Measurements from ENCODE around the gene ARMC2. TPM values are rescaled to one million over a fixed set of nuclear protein-coding genes. Genes with fewer than 3 reads are reported as not detected.
A peak's percentile ranks its signal among the peaks of the same experiment; 100 is the strongest.

ARMC2 gene
- total and polyA plus RNA-seq, 5 donors, result 3.7 to 16.2 (median 12.7) TPM

DNA sequence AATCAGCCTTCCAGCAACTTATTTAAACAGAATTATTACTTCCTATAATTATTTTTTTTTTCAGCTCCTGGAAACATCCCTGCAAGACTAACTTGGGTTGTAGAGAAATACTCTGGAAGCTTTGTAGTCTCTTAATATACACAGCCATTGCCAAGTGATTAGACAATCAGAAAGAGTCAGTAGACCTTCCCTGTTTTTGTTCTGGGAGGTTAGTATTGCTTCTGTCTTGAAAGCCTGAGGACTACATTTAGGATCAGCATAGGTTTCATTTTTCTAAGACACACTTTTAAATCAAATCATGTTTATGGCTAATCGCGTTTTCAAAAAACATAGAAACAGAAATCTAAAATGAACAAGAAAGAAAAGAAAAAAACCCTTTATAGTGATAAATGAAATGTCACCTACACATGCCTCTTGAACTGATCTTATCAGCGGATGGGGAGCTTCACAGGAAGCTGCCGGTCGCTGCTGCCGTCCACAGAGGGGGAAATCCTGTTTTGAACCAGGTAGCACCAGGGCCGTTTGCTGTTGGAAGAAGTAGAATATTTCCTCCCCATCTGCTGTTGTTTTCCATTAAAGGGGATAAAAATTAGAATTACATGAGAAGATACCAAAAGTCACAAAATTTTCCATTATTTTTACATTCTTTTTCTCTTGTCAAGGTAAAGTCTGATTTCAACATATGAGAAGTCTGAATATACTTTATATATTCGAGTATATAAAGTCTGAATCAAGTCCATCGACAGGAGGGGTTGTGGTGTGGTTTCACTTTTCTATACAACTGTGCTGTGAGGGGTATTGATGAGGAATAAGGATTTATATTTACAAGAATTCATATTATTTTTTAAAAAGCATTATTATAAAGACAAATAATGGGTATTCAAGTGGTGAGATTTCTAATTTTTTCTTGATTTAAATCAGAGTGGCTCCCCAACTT lies 94.6 kb downstream of the ARMC2 start:
- intact Hi-C loops (cut with DNase I), result loop anchor here in 2 of 4 donors (10.0 kb wide), 1 partner anchor 62 kb away; no protein-coding TSS in a partner anchor
- H3K27ac ChIP-seq (ENCODE audit: low read length), result peak overlapping the region; percentile 42

DNA sequence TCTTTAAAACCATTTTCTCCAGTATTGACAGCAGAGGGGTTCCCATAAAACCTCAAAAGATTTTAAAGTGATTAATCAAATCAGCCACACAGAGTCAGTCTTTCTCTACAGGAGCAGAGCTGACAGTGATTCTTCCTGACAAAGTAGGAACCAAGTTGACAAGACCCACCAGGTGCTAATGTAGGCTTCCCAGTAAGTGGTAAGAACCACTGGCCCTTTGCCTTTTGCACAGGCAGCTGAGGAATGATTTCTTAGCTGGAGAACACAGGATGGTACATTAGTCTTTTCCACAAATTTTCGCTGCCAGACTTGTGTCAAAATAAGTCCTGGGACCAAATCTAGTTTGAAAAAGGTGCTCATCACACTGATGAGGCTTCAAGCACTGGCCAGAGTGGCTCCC lies 95.8 kb downstream of the ARMC2 start:
- intact Hi-C loops (cut with DNase I), result loop anchor here in 2 of 4 donors (10.0 kb wide), 1 partner anchor 61 kb away; no protein-coding TSS in a partner anchor
- Histone ChIP-seq H3K27me3 (ENCODE audit: control insufficient read depth, insufficient read depth) (no peaks in the 10 kb centered on the region), H3K4me1 (ENCODE audit: control insufficient read depth, insufficient read depth, low read length) (peaks cover 17% of the 10 kb centered on the region), H3K9me3 (ENCODE audit: control insufficient read depth, low read length) (no peaks in the 10 kb centered on the region), H3K4me3 (ENCODE audit: low read length) (no peak overlapping the region), H3K27ac (ENCODE audit: low read length) (peak overlapping the region; percentile 91)
- 88% methylated on average over 1 of the region's 1 CpG for WGBS
- DNase-seq (no peak), ATAC-seq (no peak)

More for the DNA sequence above, 94.6 kb downstream of the ARMC2 start:
- ATAC-seq (no peak), DNase-seq (no peak)
- WGBS, result 55% methylated on average over 9 of the region's 9 CpGs
- peak overlapping the region; percentile 12 for H3K4me3 ChIP-seq (ENCODE audit: low read length)
- H3K27me3 ChIP-seq (ENCODE audit: control insufficient read depth, insufficient read depth), result no peaks in the 10 kb centered on the region
- H3K9me3 ChIP-seq (ENCODE audit: control insufficient read depth, low read length), result no peaks in the 10 kb centered on the region
- peaks cover 15% of the 10 kb centered on the region for H3K4me1 ChIP-seq (ENCODE audit: control insufficient read depth, insufficient read depth, low read length)

DNA sequence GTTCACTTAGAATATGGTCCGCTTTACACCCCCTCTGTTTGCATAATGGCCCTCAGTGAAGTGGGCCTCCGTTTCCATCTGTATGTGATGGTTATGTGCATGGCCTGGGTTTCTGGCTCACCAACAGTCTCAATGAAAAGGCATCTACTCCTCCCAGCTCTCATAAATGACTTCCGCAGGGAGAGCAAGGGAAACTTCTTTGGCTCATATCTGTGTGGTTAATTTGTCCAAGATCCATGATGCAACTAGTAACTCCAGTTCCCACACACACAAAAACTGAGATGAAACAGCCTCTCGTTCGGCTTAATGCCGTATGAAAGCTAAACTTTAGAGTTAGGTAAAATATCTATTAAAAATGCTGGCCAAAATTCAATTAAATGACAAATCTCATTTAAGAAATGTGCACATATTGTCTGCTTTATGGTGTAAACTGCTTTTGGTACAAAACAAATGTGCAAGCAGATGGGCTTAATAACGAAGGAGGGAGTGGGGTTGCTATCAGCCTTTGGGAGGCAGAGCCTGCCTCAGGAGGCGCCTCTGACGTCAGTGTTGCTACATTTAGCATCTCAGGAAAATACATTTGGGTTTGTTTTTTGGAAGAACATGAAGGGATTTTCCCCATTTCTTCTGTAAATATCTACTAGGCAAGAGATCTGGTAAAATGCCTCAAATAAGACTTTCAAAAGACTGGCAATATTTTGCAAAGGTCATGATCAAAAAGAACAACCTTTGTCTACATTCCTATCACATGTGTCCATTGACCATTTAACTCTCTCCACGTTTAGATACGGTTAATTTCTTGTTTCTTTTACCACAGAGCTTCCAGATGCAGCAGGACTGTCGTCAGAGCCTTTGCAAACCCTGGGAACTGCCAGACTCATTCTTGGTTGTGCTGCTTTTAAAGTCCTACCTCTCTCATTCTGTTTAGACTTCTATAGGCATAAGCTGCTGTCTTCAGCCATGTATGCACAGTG lies 96.8 kb downstream of the ARMC2 start:
- peaks cover 17% of the 10 kb centered on the region for H3K4me1 ChIP-seq (ENCODE audit: control insufficient read depth, insufficient read depth, low read length)
- H3K27me3 ChIP-seq (ENCODE audit: control insufficient read depth, insufficient read depth), result no peaks in the 10 kb centered on the region
- intact Hi-C loops (cut with DNase I), result loop anchor here in 2 of 4 donors (10.0 kb wide), 1 partner anchor 60 kb away; no protein-coding TSS in a partner anchor
- H3K9me3 ChIP-seq (ENCODE audit: control insufficient read depth, low read length), result no peaks in the 10 kb centered on the region
- ATAC-seq (peak; percentile 74 to 80), DNase-seq (peak; percentile 81 to 90 (median 83))
- WGBS, result 22% methylated on average over 12 of the region's 12 CpGs
- H3K27ac ChIP-seq (ENCODE audit: low read length), result peak overlapping the region; percentile 99
- peak overlapping the region; percentile 21 for H3K4me3 ChIP-seq (ENCODE audit: low read length)

DNA sequence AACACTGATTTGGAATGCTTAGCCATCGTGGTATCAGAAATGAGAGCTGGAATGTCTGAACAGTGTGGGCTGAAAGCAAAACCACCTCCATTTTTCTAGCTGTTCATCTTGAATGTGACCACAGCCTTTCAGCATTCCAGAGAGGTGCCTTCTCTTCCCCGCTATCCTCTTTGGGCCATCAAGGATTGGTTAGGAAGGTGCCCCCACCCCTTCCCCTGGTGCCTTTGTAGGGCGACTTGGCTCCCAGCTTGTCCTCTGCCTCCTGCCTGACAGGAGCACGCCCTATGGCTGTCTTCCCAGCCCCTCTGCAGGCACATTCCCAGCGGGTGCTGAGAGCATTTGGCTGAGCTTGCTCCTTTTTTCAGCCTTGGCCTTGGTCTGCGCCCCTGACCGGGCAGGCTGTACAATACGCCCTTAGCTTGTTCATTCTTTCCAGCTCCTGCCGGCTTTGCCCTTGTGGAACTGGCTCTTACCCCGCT lies 97.5 kb downstream of the ARMC2 start:
- DNase-seq (peak; percentile 92 to 97 (median 96)), ATAC-seq (peak; percentile 91 to 92)
- Histone ChIP-seq H3K4me1 (ENCODE audit: control insufficient read depth, insufficient read depth, low read length) (peaks cover 17% of the 10 kb centered on the region), H3K27me3 (ENCODE audit: control insufficient read depth, insufficient read depth) (no peaks in the 10 kb centered on the region), H3K4me3 (ENCODE audit: low read length) (no peak overlapping the region), H3K9me3 (ENCODE audit: control insufficient read depth, low read length) (no peaks in the 10 kb centered on the region), H3K27ac (ENCODE audit: low read length) (peak overlapping the region; percentile 99)
- 21% methylated on average over 10 of the region's 10 CpGs for WGBS
- intact Hi-C loops (cut with DNase I), result loop anchor here in 2 of 4 donors (10.0 kb wide), 1 partner anchor 59 kb away; no protein-coding TSS in a partner anchor

DNA sequence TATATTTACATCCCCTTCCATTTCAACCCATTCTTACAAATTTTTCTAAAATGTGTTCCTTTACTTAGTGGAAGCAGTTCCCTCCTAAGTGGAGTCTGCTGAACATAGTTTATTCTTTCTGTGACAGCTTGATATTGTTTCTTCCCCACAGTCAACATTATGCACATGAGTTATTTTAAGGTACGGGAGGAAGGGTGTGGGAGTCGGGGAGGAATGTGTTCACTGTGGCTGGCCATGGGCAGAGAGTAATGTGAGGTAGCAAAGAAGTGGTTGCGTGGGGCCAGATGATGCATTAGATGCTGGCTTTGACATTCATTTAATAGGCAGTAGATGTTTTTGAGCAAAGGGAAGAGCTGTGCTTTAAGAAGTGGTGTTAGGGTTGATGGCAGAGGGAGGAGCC lies 98.5 kb downstream of the ARMC2 start:
- ATAC-seq, result peak; percentile 17 to 19
- no peak for DNase-seq
- WGBS, result 25% methylated on average over 3 of the region's 3 CpGs
- no peaks in the 10 kb centered on the region for H3K27me3 ChIP-seq (ENCODE audit: control insufficient read depth, insufficient read depth)
- intact Hi-C loops (cut with DNase I), result loop anchor here in 2 of 4 donors (10.0 kb wide), 1 partner anchor 58 kb away; no protein-coding TSS in a partner anchor
- no peaks in the 10 kb centered on the region for H3K9me3 ChIP-seq (ENCODE audit: control insufficient read depth, low read length)
- peaks cover 21% of the 10 kb centered on the region for H3K4me1 ChIP-seq (ENCODE audit: control insufficient read depth, insufficient read depth, low read length)
- H3K4me3 ChIP-seq (ENCODE audit: low read length), result no peak overlapping the region
- peak overlapping the region; percentile 95 for H3K27ac ChIP-seq (ENCODE audit: low read length)

DNA sequence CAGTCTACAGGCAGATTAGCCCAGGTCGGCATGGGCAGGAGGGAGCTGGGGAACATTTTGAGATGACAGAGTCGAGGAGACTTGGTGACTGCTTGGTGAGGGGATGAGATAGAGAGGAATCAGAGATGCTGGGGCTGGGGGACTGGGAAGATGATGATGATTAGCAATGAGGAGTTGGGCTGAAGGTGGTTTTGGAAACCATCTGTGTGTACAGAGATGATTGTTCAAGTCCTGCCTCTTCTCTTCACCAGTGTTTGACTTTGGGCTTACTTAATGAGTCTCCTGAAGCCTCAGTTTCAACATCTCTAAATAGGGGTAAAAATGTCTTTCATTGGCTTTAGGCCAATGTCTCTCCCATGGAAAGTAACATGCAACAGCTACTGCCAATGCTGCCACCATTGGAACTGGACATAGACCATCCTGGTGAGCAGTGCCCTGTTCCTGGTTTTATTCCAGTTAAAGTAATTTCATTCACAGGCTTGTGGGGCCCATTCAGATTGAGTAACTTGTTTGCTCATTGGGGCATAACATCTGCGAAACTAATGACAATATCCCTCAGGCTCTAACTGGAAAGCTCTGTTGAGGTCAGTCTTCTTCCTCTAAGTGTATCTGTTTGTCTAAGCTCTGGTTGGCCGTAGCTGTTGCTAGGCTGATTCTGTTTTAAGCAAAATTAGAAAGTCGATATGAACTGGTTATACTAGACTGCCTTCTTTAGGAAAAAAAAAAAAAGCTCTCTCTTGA lies 99.1 kb downstream of the ARMC2 start:
- WGBS, result 27% methylated on average over 5 of the region's 5 CpGs
- H3K4me1 ChIP-seq (ENCODE audit: control insufficient read depth, insufficient read depth, low read length), result peaks cover 21% of the 10 kb centered on the region
- ATAC-seq (peak; percentile 16 to 45), DNase-seq (peak in 1 of 3 donors; percentile 54)
- no peaks in the 10 kb centered on the region for H3K27me3 ChIP-seq (ENCODE audit: control insufficient read depth, insufficient read depth)
- intact Hi-C loops (cut with DNase I), result loop anchor here in 2 of 4 donors (10.0 kb wide), 1 partner anchor 58 kb away; no protein-coding TSS in a partner anchor
- H3K4me3 ChIP-seq (ENCODE audit: low read length), result no peak overlapping the region
- H3K27ac ChIP-seq (ENCODE audit: low read length), result peak overlapping the region; percentile 95
- no peaks in the 10 kb centered on the region for H3K9me3 ChIP-seq (ENCODE audit: control insufficient read depth, low read length)

DNA sequence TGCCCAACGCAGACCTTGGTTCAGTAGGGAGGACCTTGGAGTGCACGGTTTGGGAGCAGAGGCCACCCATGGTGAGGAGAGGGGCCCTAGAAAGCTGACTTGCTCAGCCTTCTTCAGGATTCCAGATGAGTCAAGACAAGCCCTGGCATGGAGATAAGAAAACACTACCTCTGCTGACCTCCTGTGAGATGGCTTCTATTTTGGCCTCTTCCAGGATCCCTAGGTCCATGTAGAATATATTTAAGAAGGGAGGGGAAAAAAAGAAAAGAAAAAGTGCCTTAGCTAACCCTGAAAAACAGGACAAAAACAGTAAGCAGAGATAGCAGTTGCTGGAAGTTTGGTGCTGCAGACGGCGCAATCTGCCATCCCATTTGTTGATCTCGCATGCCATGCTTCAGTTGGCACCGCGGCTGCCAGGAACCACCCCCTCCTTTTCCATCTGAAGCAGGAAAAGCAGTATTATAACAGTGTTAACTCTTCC lies 100.0 kb downstream of the ARMC2 start:
- Histone ChIP-seq H3K4me1 (ENCODE audit: control insufficient read depth, insufficient read depth, low read length) (peaks cover 19% of the 10 kb centered on the region), H3K27ac (ENCODE audit: low read length) (peak overlapping the region; percentile 89), H3K9me3 (ENCODE audit: control insufficient read depth, low read length) (no peaks in the 10 kb centered on the region), H3K27me3 (ENCODE audit: control insufficient read depth, insufficient read depth) (no peaks in the 10 kb centered on the region), H3K4me3 (ENCODE audit: low read length) (no peak overlapping the region)
- DNase-seq (peak; percentile 25 to 73 (median 72)), ATAC-seq (no peak)
- intact Hi-C loops (cut with DNase I), result loop anchor here in 2 of 4 donors (10.0 kb wide), 1 partner anchor 57 kb away; no protein-coding TSS in a partner anchor
- 38% methylated on average over 7 of the region's 7 CpGs for WGBS

DNA sequence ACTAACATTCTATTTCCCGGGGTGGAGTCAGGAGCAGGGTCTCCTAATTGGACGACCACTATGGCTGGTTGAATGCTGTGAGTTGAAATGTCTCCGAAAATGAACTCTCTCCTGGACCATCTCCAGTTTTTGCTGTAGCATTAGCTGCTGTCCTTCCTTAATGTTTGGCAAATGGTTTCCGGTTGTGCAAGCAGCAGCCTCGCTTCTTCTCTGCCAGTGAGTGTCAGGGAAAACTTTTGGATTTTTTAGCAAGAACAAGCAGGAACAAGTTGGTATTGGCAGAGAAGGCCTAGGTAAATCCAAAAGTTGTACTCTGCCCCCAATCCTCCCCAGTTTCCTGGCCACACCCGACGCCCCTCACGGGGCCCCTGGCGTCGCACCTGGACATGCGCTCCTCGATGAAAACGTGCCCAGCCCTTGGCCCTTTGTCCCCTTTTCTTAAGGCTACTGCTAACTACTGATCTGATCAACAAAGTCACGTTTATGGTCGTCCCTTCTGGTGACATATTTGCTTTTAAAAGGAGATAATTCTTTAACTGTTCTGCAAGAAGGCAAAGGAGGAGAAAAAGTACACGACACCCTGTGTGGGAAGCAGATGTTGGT lies 103.2 kb downstream of the ARMC2 start:
- no peak overlapping the region for H3K27ac ChIP-seq (ENCODE audit: low read length)
- peaks cover 15% of the 10 kb centered on the region for H3K4me1 ChIP-seq (ENCODE audit: control insufficient read depth, insufficient read depth, low read length)
- no peak for DNase-seq
- intact Hi-C loops (cut with DNase I), result no loop called here
- no peak for ATAC-seq
- H3K27me3 ChIP-seq (ENCODE audit: control insufficient read depth, insufficient read depth), result no peaks in the 10 kb centered on the region
- H3K4me3 ChIP-seq (ENCODE audit: low read length), result no peak overlapping the region
- H3K9me3 ChIP-seq (ENCODE audit: control insufficient read depth, low read length), result no peaks in the 10 kb centered on the region
- 76% methylated on average over 16 of the region's 16 CpGs for WGBS

DNA sequence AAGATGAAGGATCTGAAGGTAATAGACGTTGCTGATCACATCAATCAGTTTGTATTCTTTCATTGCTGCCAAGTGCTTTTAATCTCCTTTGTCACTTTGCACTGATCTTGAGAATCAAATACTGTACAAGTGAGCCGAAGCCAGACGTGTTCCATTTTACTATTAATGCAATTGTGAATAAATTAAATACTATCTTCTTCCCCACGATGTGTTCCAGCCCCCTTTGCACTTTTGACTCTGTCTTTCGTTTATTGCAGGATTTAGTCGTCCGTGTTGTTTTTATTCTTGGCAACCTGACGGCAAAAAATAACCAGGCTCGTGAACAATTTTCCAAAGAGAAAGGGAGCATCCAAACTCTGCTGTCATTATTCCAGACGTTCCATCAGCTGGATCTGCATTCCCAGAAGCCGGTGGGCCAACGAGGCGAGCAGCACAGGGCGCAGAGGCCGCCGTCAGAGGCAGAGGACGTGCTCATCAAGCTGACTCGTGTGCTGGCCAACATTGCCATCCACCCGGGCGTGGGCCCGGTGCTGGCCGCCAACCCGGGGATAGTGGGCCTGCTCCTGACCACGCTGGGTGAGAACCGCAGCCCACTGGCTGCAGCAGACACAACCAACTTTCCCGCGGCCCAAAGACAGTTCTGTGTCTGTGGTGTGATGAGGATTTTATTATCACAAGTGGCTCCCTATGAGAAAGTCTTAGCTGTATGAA lies 104.7 kb downstream of the ARMC2 start:
- DNase-seq (peak; percentile 24 to 77 (median 61)), ATAC-seq (peak; percentile 43 to 54)
- Histone ChIP-seq H3K4me3 (ENCODE audit: low read length) (no peak overlapping the region), H3K27me3 (ENCODE audit: control insufficient read depth, insufficient read depth) (no peaks in the 10 kb centered on the region), H3K4me1 (ENCODE audit: control insufficient read depth, insufficient read depth, low read length) (peaks cover 8% of the 10 kb centered on the region), H3K9me3 (ENCODE audit: control insufficient read depth, low read length) (no peaks in the 10 kb centered on the region), H3K27ac (ENCODE audit: low read length) (no peak overlapping the region)
- WGBS, result 64% methylated on average over 27 of the region's 27 CpGs
- intact Hi-C loops (cut with DNase I), result no loop called here
